HEK293 (cell line): ENCODE measurements around the gene ZNF536.

Source experiments
- ATF2 ChIP-seq: fragments of 450-650 bp; formaldehyde crosslinking; IDR thresholded peaks from 2 replicates; pipeline ENCODE4 v1.5.1; 2016; ENCODE audit warnings: missing biosample characterization, missing genetic modification characterization, low read depth
- CTCF ChIP-seq: fragments of 450-650 bp; formaldehyde crosslinking; IDR thresholded peaks from 2 replicates; pipeline ENCODE4 v1.5.1; 2016; ENCODE audit warnings: missing biosample characterization, missing genetic modification characterization
- HIC1 ChIP-seq: fragments of 450-650 bp; formaldehyde crosslinking; IDR thresholded peaks from 2 replicates; pipeline ENCODE4 v1.5.1; 2016; ENCODE audit warnings: missing biosample characterization, missing genetic modification characterization
- HOXD13 ChIP-seq: sonication (generic); formaldehyde crosslinking; IDR thresholded peaks from 2 replicates; pipeline ENCODE4 v1.8.0; 2022; ENCODE audit warnings: missing genetic modification reagents, borderline replicate concordance
- REST ChIP-seq: fragments of 450-650 bp; formaldehyde crosslinking; IDR thresholded peaks from 2 replicates; pipeline ENCODE4 v1.5.1; 2016; ENCODE audit warnings: missing biosample characterization, missing genetic modification characterization
- YY1 ChIP-seq: fragments of 450-650 bp; formaldehyde crosslinking; IDR thresholded peaks from 2 replicates; pipeline ENCODE4 v1.5.1; 2018; ENCODE audit warnings: missing biosample characterization, missing genetic modification characterization
- ZBTB21 ChIP-seq: fragments of 450-650 bp; formaldehyde crosslinking; IDR thresholded peaks from 2 replicates; pipeline ENCODE4 v1.5.1; 2017; ENCODE audit warnings: missing biosample characterization, missing genetic modification characterization
- ZBTB8A ChIP-seq: fragments of 450-650 bp; formaldehyde crosslinking; IDR thresholded peaks from 2 replicates; pipeline ENCODE4 v1.5.1; 2016; ENCODE audit warnings: missing biosample characterization, missing genetic modification characterization
- ZNF138 ChIP-seq: fragments of 450-650 bp; formaldehyde crosslinking; IDR thresholded peaks from 2 replicates; pipeline ENCODE4 v1.5.1; 2016; ENCODE audit warnings: missing biosample characterization, missing genetic modification characterization, borderline replicate concordance
- ZNF274 ChIP-seq, 2 experiments: fragments of 200-500 bp in 1 of 2; fragments of 450-650 bp in 1 of 2; sonication (Bioruptor generic) in 1 of 2; formaldehyde crosslinking in 1 of 2; IDR thresholded peaks; 2 replicates each; pipeline versions ENCODE4 v1.5.1 to v1.6.1; 2014 to 2016; ENCODE audit warnings: borderline replicate concordance in 1 of 2, inconsistent platforms in 1 of 2, low read length in 1 of 2, missing biosample characterization in 1 of 2, missing genetic modification characterization in 1 of 2
- ZNF302 ChIP-seq: fragments of 450-650 bp; formaldehyde crosslinking; IDR thresholded peaks from 2 replicates; pipeline ENCODE4 v1.5.1; 2016; ENCODE audit warnings: missing biosample characterization, missing genetic modification characterization, low read depth
- ZNF48 ChIP-seq: fragments of 450-650 bp; formaldehyde crosslinking; IDR thresholded peaks from 2 replicates; pipeline ENCODE4 v1.5.1; 2016; ENCODE audit warnings: missing biosample characterization, missing genetic modification characterization
- ZNF624 ChIP-seq: fragments of 450-650 bp; formaldehyde crosslinking; IDR thresholded peaks from 2 replicates; pipeline ENCODE4 v1.5.1; 2017; ENCODE audit warnings: missing biosample characterization, missing genetic modification characterization
- ZNF639 ChIP-seq: fragments of 450-650 bp; formaldehyde crosslinking; IDR thresholded peaks from 2 replicates; pipeline ENCODE4 v1.5.1; 2016; ENCODE audit warnings: missing biosample characterization, missing genetic modification characterization

- TF ChIP-seq YY1 (tag by site-specific recombination) (no peak), ZNF639 (tag by site-specific recombination) (no peak), ZBTB8A (tag by site-specific recombination) (no peak), ZNF302 (no peak), HIC1 (no peak), CTCF (no peak), REST (no peak), ZNF138 (tag by site-specific recombination) (no peak), ATF2 (tag by site-specific recombination) (no peak), ZNF48 (tag by site-specific recombination) (no peak), HOXD13 (CRISPR knock-in tag) (no peak), ZNF624 (tag by site-specific recombination) (no peak), ZNF274 (IDR thresholded peaks at IDR 0.05; ENCODE audit: low read length) (no peak), ZNF274 (tag by site-specific recombination; IDR thresholded peaks at IDR 0.05; ENCODE audit: borderline replicate concordance) (no peak), ZBTB21 (tag by site-specific recombination) (no peak)
These were observed 65.7 kb downstream of the ZNF536 start for GRCh38 chr19:30437869-30438268.
